Measurements from ENCODE around the gene UNC5CL. TPM values are rescaled to one million over a fixed set of nuclear protein-coding genes. Genes with fewer than 3 reads are reported as not detected.

Gene UNC5CL
- total and polyA plus RNA-seq, 2 of the 8 experiments (the other 6 are each of a cell fraction or from before 2014, with no cell fraction given) = 1.3 to 1.7 TPM

GRCh38 chr6:40986364-40986763 is 52.7 kb downstream of the UNC5CL start:
- CTCF ChIA-PET (ENCODE audit: partially characterized antibody) = no interaction called here
- no peak for DNase-seq (ENCODE audit: low read depth in 1 of 2, low spot score in 2 of 2)

More at GRCh38 chr6:40986364-40986763, 52.7 kb downstream of the UNC5CL start:
- Histone ChIP-seq H2BK120ac (replicated peaks; ENCODE audit: low read depth, low read length) (no peak overlapping the region), H3K4me3 (ENCODE audit: extremely low read depth in 1 of 4, insufficient read depth in 2 of 4, low read depth in 3 of 4, low read length in 4 of 4) (no peak overlapping the region), H3K23me2 (ENCODE audit: low read depth, low read length) (no peaks in the 10 kb centered on the region), H3K56ac (replicated peaks; ENCODE audit: insufficient read length, low read depth, low read length) (no peak overlapping the region), H3K4ac (replicated peaks; ENCODE audit: insufficient read length, low read depth, low read length) (no peak overlapping the region), H3K36me3 (ENCODE audit: control insufficient read depth in 2 of 4, insufficient read depth in 4 of 4, low read length in 3 of 4) (no peaks in the 10 kb centered on the region), H4K20me1 (replicated peaks in 1 of 2; ENCODE audit: control insufficient read depth in 1 of 2, insufficient read depth in 2 of 2, low read length in 2 of 2) (no peaks in the 10 kb centered on the region), H3K27ac (ENCODE audit: low read depth, low read length) (no peak overlapping the region), H2BK12ac (ENCODE audit: low read depth, low read length) (no peak overlapping the region), H3K4me2 (ENCODE audit: insufficient read depth in 1 of 2, low read depth in 2 of 2, low read length in 2 of 2) (no peak overlapping the region), H4K91ac (replicated peaks; ENCODE audit: insufficient read length, low read length) (no peak overlapping the region), H3K23ac (ENCODE audit: insufficient read length) (no peak overlapping the region), H3K14ac (ENCODE audit: insufficient read length) (no peak overlapping the region), H3K9ac (replicated peaks in 1 of 4; ENCODE audit: extremely low read depth in 1 of 4, low read depth in 3 of 4, low read length in 3 of 4) (no peak overlapping the region), H4K8ac (ENCODE audit: extremely low read depth, insufficient read depth, low read length) (no peak overlapping the region), H3K18ac (ENCODE audit: extremely low read depth, low read length) (no peak overlapping the region), H2BK20ac (ENCODE audit: low read length) (no peak overlapping the region), H3K79me1 (ENCODE audit: low read depth, low read length) (no peaks in the 10 kb centered on the region), H3K4me1 (replicated peaks in 1 of 4; ENCODE audit: control insufficient read depth in 3 of 4, insufficient read depth in 4 of 4, low read length in 3 of 4) (peaks cover 0 to 12% (median 3%) of the 10 kb centered on the region in 4 experiments; a peak in 5 of 7 replicates), H3K79me2 (ENCODE audit: control insufficient read depth in 1 of 2, insufficient read depth in 2 of 2, low read length in 2 of 2) (no peaks in the 10 kb centered on the region), H2AFZ (ENCODE audit: low read length) (no peak overlapping the region), H3K27me3 (replicated peaks in 1 of 4; ENCODE audit: control insufficient read depth in 3 of 4, extremely low read depth in 1 of 4, insufficient read depth in 3 of 4, low read length in 3 of 4) (peaks cover 0 to 2% (median 0%) of the 10 kb centered on the region in 4 experiments; a peak in 2 of 7 replicates), H2AK5ac (ENCODE audit: low read depth, low read length) (no peak overlapping the region), H4K5ac (ENCODE audit: insufficient read length, low read depth, low read length) (no peak overlapping the region), H3K9me3 (ENCODE audit: insufficient read depth in 2 of 2, low read depth in 1 of 2, low read length in 1 of 2) (no peaks in the 10 kb centered on the region), H2BK15ac (ENCODE audit: low read length) (no peak overlapping the region), H2BK5ac (ENCODE audit: low read depth, low read length) (no peak overlapping the region)
- FAIRE-seq = no peak
- TF ChIP-seq, protein P1, sequence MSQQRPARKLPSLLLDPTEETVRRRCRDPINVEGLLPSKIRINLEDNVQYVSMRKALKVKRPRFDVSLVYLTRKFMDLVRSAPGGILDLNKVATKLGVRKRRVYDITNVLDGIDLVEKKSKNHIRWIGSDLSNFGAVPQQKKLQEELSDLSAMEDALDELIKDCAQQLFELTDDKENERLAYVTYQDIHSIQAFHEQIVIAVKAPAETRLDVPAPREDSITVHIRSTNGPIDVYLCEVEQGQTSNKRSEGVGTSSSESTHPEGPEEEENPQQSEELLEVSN (IDR thresholded peaks at IDR 0.05) = no peak
- TF ChIP-seq RBBP5 (IDR thresholded peaks at IDR 0.05; ENCODE audit: borderline replicate concordance, low read depth, low read length) = no peak
- no peak for TF ChIP-seq CEBPB (IDR thresholded peaks at IDR 0.05; ENCODE audit: low read depth, low read length)
- TF ChIP-seq FOSL1 (IDR thresholded peaks at IDR 0.05; ENCODE audit: insufficient read depth, low read depth, low read length) = no peak
- TF ChIP-seq POLR2AphosphoS5 (IDR thresholded peaks at IDR 0.05; ENCODE audit: low read depth, low read length) = no peak
- no peak for TF ChIP-seq SIX5 (IDR thresholded peaks at IDR 0.05; ENCODE audit: low read depth, low read length)
- no peak for TF ChIP-seq HDAC6 (IDR thresholded peaks at IDR 0.05; ENCODE audit: low read depth, low read length)
- no peak for TF ChIP-seq JUN (IDR thresholded peaks at IDR 0.05; ENCODE audit: low read depth, low read length)
- TF ChIP-seq SUZ12 (IDR thresholded peaks at IDR 0.05; ENCODE audit: low read length) = no peak
- no peak for TF ChIP-seq TEAD4 (IDR thresholded peaks at IDR 0.05; ENCODE audit: low read depth, low read length)
- no peak for TF ChIP-seq PHF8 (conservative IDR thresholded peaks at IDR 0.05; ENCODE audit: low read depth, low read length)
- TF ChIP-seq EGR1 (IDR thresholded peaks at IDR 0.05; ENCODE audit: borderline replicate concordance, low read depth, low read length) = no peak
- TF ChIP-seq SRF (IDR thresholded peaks at IDR 0.05; ENCODE audit: low read depth, low read length) = no peak
- TF ChIP-seq CHD2 (IDR thresholded peaks at IDR 0.05; ENCODE audit: low read length) = no peak
- WGBS, 2 experiments (ENCODE audit: extremely low coverage in 1 of 2, insufficient coverage in 1 of 2, insufficient read length in 1 of 2, insufficient replicate concordance in 2 of 2, low coverage in 1 of 2, low lambda C conversion rate in 2 of 2, missing lambda C conversion rate in 1 of 2) = 49% methylated on average over 2 of the region's 2 CpGs; no CpG with 5 or more reads in 1 of the 2 experiments
- POLR2A ChIA-PET (ENCODE audit: partially characterized antibody) = no interaction called here

All from H1 (cell line).